SKM-1 (cell line): ENCODE results near the gene OCIAD1.
"Not testable (repeated sequence)": the region's sequence is repeated elsewhere in the genome, so short reads cannot be mapped to it uniquely, and the experiment has no call there.

ENCODE experiments used
- DNase-seq: peaks from one replicate; lab custom pipeline; 2025; ENCODE audit not compliant: unreplicated experiment; lab: John Stamatoyannopoulos, UW

Gene OCIAD1

GRCh38 chr4:48816971-48817370 is 13.9 kb upstream of the OCIAD1 start:
- no peak for DNase-seq

DNA sequence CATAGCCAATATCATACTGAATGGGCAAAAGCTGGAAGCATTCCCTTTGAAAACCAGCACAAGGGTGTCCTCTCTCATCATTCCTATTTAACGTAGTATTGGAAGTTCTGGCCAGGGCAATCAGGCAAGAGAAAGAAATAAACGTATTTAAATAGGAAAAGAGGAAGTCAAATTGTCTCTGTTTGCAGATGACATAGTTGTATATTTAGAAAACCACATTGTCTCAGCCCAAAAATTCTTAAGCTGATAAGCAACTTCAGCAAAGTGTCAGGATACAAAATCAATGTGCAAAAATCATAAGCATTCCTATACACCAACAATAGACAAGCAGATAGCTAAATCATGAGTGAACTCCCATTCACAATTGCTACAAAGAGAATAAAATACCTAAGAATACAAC is 9.5 kb upstream of the OCIAD1 start:
- not testable (repeated sequence) for DNase-seq

DNA sequence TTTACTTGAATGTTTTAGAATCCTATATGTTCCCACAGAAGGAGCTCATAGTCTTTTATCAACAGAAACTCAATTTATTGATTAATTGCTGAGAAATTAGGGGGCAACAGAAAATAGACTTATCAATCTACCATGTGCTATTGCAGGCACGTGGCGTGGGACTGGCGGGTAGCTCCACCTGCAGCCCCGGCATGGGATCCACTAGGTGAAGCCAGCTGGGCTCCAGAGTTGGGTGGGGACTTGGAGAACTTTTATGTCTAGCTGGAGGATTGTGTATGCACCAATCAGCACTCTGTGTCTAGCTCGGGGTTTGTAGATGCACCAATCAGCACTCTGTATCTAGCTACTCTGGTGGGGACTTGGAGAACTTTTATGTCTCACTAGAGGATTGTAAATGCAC is 3.3 kb upstream of the OCIAD1 start:
- DNase-seq, result no peak

DNA sequence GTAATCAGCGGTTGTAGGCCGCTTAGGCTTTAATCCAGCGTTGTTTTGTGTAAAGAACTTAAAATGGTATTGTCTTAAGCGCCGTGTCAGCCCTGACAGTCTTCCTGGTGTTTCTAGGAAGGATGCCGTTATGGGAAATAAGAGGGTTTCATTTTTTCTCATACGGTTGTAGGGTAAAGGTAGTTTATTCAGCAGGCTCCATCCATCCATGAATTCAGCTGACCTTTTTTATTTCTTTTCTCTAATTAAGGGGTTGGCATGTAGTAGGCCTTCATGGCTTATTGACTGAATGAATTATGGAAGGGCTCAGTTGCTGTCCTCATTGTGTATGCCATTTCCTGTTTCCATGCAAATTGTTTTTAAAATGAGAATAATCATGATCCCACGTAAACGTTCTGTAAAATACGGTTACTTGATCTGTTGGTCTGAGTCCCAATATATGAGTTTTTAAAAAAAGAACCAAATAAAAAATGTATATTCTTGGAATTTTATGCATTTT is 693 bp downstream of the OCIAD1 start:
- DNase-seq, result no peak

- DNase-seq, result no peak
Observed at GRCh38 chr4:48832571-48832970, 1.7 kb downstream of the OCIAD1 start.

DNA sequence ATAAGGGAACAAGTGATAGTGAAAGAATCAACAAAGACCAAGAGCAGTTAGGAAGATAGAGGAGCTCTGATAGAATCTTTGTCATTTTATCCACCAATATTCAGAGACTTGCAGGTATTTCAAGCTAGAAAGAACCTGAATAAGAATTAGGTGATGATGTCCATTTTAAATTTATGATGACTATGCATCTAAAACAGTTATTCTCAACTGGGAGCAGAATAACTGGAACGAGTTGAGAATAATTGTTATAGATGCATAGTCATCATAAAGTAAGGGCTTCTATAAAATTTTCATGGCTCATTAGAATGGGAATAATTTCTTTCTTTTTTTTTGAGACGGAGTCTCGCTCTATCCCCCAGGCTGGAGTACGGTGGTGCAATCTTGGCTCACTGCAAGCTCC is 5.8 kb downstream of the OCIAD1 start:
- DNase-seq, result no peak

- no peak for DNase-seq
Observed at GRCh38 chr4:48841045-48841827, 10.3 kb downstream of the OCIAD1 start.

GRCh38 chr4:48844843-48845242 is 14.0 kb downstream of the OCIAD1 start:
- no peak for DNase-seq

DNA sequence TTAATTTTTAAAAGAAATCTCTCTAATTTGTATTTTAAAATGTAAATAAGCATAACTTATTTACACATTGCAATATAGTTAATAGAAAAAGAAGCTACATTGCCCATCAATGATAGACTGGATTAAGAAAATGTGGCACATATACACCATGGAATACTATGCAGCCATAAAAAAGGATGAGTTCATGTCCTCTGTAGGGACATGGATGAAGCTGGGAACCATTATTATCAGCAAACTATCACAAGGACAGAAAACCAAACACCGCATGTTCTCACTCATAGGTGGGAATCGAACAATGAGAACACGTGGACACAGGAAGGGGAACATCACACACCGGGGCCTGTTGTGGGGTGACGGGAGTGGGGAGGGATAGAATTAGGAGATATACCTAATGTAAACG is 17.9 kb downstream of the OCIAD1 start:
- DNase-seq, result not testable (repeated sequence)

DNA sequence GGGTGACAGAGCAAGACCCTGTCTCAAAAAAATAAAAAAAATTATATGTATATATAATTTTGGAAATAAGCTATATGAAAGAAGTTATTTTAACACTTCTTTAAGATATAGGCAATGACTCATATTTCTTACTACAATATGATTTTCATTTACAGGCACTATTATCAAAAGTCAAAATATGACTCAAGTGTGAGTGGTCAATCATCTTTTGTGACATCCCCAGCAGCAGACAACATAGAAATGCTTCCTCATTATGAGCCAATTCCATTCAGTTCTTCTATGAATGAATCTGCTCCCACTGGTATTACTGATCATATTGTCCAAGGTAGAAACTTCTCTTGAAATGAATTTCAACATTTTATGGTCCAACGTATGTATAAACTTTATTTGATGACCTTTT is 20.8 kb downstream of the OCIAD1 start:
- DNase-seq, result no peak

GRCh38 chr4:48853604-48854394 is 22.9 kb downstream of the OCIAD1 start:
- no peak for DNase-seq

- DNase-seq, result no peak
Observed at GRCh38 chr4:48854395-48854683, 23.5 kb downstream of the OCIAD1 start.

DNA sequence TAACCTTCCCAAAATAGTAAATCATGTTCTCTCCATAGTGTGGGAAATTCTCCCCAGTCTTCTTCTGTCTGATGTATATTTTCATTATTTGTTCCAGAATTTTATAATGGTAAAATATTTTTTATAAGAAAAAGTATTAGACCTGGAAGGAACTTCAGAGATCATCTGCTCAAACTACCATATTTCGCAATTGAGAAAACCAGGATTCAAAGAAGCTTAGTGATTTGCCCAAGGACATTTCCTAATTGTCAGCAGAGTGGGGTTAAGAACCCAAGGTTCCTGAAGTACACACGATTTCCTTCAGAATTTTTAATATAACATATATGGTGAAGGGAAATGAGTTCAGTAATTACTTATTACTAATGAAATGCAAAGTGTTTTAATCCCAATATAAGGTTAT is 24.1 kb downstream of the OCIAD1 start:
- DNase-seq, result no peak

DNA sequence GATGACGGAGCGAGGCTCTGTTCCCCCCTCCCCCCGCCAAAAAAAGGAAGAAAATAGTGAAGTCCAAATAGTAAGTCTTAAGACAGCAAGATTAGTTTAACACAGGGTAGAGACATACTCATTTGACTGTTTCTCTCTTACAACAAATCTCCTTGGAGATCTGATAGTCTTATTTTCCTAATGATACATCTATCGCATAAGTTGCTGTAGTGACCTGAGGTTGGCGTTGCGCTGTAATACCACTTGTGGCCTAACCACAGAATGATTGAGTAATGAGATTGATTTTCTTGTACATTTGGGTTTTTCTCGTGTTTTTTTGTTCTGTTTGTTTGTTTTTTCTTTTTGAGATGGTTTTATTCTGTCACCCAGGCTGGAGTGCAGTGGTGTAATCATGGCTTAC is 27.2 kb downstream of the OCIAD1 start:
- no peak for DNase-seq

DNA sequence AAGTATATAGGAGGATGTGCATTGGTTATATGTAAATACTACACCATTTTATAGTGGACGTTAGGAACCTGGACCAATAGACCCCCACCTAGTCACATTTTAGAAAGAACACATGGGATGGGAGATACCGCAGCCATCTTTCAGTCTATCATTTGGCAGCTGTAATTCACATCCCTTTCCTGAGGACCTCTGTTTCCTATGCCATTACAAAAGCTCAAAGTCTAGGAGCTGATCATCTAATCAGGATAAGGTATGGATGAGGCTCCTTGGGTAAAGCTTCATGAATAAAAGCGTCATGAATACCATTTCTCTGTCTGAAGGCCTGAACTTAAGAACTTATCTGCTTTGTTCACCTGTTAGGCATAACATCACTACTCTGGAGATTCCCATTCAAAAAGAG is 31.1 kb downstream of the OCIAD1 start:
- no peak for DNase-seq

DNA sequence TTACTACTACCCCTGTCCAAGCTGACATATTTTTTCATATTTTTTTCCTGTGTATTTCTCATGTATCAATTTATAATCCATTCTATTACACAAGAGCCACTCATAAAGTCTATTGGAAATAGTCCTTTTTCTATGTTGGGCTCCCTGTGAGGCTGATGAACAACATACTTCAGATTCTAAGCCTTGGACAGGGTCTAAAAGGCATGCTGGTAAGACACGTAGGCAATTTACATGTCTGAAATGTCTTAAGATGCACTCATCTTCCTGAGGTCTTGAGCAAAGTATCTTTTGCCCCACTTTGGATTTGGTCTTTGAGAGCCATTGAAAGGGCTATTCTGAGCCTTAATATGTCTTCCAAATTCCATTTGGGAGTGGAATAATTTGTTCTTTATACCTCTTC is 31.8 kb downstream of the OCIAD1 start:
- DNase-seq, result no peak

DNA sequence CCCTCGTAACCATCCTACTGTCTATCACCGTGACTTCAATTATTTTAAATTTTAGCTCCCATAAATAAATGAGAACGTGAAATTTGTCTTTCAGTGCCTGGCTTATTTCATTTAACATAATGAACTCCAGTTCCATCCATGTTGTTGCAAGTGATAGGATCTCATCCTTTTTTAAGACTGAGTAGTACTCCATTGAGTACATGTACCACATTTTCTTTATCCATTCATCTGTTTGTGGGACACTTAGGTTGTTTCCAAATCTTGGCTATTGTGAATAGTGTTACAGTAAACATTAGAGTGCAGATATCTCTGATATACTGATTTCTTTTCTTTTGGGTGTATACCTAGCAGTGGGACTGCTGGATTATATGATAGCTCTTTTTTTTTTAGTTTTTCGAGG is 32.8 kb downstream of the OCIAD1 start:
- DNase-seq, result no peak

DNA sequence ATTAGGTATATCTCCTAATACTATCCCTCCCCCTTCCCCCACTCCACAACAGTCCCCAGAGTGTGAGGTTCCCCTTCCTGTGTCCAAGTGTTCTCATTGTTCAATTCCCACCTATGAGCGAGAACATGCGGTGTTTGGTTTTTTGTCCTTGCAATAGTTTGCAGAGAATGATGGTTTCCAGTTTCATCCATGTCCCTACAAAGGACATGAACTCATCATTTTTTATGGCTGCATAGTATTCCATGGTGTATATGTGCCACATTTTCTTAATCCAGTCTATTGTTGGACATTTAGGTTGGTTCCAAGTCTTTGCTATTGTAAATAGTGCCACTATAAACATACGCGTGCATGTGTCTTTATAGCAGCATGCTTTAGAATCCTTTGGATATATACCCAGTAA is 33.8 kb downstream of the OCIAD1 start:
- not testable (repeated sequence) for DNase-seq

GRCh38 chr4:48877827-48878535 is 47.1 kb downstream of the OCIAD1 start:
- no peak for DNase-seq

DNA sequence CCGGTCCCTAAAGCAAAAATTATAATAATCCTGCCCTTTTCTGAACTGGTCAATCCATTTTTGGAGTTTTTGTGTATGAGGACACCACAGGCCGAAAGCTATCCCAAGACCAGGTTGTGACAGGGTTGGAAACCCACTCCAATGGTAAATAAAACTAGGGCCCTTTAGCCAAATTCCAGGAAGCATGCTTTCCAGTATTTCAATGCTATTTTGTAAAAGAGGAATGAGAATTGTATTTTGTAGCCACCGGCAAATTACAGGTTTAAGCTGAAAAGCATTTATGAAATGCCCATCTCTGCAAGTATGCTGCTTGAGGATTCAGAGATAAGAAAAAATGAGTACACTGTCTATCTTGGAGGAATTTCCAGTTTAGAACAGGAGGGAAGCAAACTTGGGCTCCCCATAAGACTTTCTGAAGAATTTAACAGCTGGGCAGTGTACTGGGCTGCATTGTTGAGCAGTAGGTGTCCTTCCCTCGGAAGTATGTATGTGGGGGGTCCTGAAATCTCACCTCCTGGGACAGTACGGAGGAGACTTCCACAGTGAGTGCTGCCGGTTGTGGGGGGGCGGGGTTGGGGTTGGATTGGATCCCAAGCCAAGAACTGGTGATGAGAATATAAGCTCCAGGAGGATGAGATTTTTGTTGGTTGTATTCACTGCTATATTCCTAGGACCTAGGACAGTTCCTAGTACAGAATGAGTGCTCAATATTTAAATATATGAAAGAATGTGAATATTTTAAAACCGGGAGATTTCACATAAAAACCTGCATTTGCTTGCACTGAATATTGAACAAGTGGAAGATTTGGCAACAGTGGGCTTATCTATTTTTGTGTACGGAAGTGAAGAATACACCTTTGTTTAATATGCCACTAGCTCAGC is 48.9 kb downstream of the OCIAD1 start:
- DNase-seq, result no peak

- DNase-seq, result not testable (repeated sequence)
Observed at GRCh38 chr4:48881646-48882045, 50.8 kb downstream of the OCIAD1 start.
